Neural crest cell (in vitro differentiated cells): ENCODE results near the gene CARNS1. TPM values are rescaled to one million over a fixed set of nuclear protein-coding genes. Genes with fewer than 3 reads are reported as not detected.
A peak's percentile ranks its signal among the peaks of the same experiment; 100 is the strongest.

Experiments used
- DNase-seq: peaks from one replicate; pipeline ENCODE4 v3.0.0; 2021; ENCODE audit warnings: low read depth, mixed read lengths, low spot score
- H3K27ac Mint-ChIP-seq: one replicate; pipeline ENCODE4 v1.8.0; 2021; ENCODE audit warnings: mild to moderate bottlenecking, mixed read lengths; ENCODE audit not compliant: unreplicated experiment
- H3K27me3 Mint-ChIP-seq: 2 replicates; pipeline ENCODE4 v1.8.0; 2021; ENCODE audit warnings: low read depth, mild to moderate bottlenecking, mixed read lengths
- H3K36me3 Mint-ChIP-seq: 2 replicates; pipeline ENCODE4 v1.8.0; 2021; ENCODE audit warnings: low read depth, mild to moderate bottlenecking, mixed read lengths
- H3K4me1 Mint-ChIP-seq: 2 replicates; pipeline ENCODE4 v1.8.0; 2021; ENCODE audit warnings: mixed read lengths
- H3K4me3 Mint-ChIP-seq: one replicate; pipeline ENCODE4 v1.8.0; 2021; ENCODE audit warnings: mild to moderate bottlenecking, mixed read lengths
- H3K9me3 Mint-ChIP-seq: 2 replicates; pipeline ENCODE4 v1.8.0; 2021; ENCODE audit warnings: mixed read lengths
- total RNA-seq: library from RNA; stranded (reverse); gene quantifications from 2 replicates; pipeline ENCODE4 v1.2.1, GENCODE V29; 2021
- TF ChIP-seq, protein P1 (sequence below): fragments of 200-600 bp; sonication (generic); conservative IDR thresholded peaks from 2 replicates; pipeline ENCODE4 v1.5.0; 2021; ENCODE audit warnings: antibody characterized with exemption, mild to moderate bottlenecking

The CARNS1 gene
- total RNA-seq, 1 donor from 2014 or later = 0.12 TPM

- no peak overlapping the region for H3K27ac Mint-ChIP-seq
- H3K36me3 Mint-ChIP-seq = no peaks in the 10 kb centered on the region
- H3K27me3 Mint-ChIP-seq = peaks cover 30% of the 10 kb centered on the region
- TF ChIP-seq, protein P1, sequence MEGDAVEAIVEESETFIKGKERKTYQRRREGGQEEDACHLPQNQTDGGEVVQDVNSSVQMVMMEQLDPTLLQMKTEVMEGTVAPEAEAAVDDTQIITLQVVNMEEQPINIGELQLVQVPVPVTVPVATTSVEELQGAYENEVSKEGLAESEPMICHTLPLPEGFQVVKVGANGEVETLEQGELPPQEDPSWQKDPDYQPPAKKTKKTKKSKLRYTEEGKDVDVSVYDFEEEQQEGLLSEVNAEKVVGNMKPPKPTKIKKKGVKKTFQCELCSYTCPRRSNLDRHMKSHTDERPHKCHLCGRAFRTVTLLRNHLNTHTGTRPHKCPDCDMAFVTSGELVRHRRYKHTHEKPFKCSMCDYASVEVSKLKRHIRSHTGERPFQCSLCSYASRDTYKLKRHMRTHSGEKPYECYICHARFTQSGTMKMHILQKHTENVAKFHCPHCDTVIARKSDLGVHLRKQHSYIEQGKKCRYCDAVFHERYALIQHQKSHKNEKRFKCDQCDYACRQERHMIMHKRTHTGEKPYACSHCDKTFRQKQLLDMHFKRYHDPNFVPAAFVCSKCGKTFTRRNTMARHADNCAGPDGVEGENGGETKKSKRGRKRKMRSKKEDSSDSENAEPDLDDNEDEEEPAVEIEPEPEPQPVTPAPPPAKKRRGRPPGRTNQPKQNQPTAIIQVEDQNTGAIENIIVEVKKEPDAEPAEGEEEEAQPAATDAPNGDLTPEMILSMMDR = no peak
- no peak for DNase-seq
- peak overlapping the region; percentile 41 for H3K4me3 Mint-ChIP-seq
- H3K4me1 Mint-ChIP-seq = peaks cover 18% of the 10 kb centered on the region
- no peaks in the 10 kb centered on the region for H3K9me3 Mint-ChIP-seq
Measured at GRCh38 chr11:67419325-67420049, 4.0 kb downstream of the CARNS1 start.

GRCh38 chr11:67420147-67420645 is 4.7 kb downstream of the CARNS1 start:
- no peak overlapping the region for H3K27ac Mint-ChIP-seq
- H3K4me3 Mint-ChIP-seq = peak overlapping the region; percentile 41
- no peak for DNase-seq
- no peaks in the 10 kb centered on the region for H3K36me3 Mint-ChIP-seq
- TF ChIP-seq, protein P1 = no peak
- peaks cover 23% of the 10 kb centered on the region for H3K27me3 Mint-ChIP-seq
- H3K4me1 Mint-ChIP-seq = peaks cover 18% of the 10 kb centered on the region
- no peaks in the 10 kb centered on the region for H3K9me3 Mint-ChIP-seq

GRCh38 chr11:67420646-67421429 is 5.4 kb downstream of the CARNS1 start:
- H3K27ac Mint-ChIP-seq = no peak overlapping the region
- peaks cover 22% of the 10 kb centered on the region for H3K27me3 Mint-ChIP-seq
- no peaks in the 10 kb centered on the region for H3K9me3 Mint-ChIP-seq
- no peaks in the 10 kb centered on the region for H3K36me3 Mint-ChIP-seq
- H3K4me3 Mint-ChIP-seq = peak overlapping the region; percentile 72
- TF ChIP-seq, protein P1 = no peak
- peaks cover 18% of the 10 kb centered on the region for H3K4me1 Mint-ChIP-seq
- peak; percentile 94 for DNase-seq

DNA sequence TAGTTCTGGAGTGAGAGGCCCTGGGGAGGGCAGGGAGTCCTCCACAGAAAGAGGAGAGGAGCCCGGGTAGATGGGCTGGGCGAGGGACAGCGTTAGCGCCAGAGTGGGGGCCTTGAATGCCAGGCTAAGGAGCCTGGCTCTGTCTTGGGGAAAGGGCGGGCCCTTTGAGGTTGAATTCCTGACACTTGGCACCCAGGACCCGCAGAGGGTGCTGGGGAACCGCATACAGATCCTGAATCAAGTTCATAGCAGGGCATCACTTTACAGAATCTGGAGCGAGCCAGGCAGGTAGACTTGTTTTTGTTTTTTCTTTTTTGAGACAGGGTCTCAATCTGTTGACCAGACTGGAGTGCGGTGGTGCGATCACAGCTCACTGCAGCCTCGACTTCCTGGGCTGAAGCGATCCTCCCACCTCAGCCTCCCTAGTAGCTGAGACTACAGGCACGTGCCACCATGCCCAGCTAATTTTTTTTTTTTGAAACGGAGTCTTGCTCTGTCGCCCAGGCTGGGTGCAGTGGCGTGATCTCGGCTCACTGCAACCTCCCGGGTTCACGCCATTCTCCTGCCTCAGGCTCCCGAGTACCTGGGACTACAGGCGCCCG is 6.1 kb downstream of the CARNS1 start:
- H3K27ac Mint-ChIP-seq = no peak overlapping the region
- peaks cover 14% of the 10 kb centered on the region for H3K4me1 Mint-ChIP-seq
- DNase-seq = no peak
- TF ChIP-seq, protein P1 = no peak
- peak overlapping the region; percentile 72 for H3K4me3 Mint-ChIP-seq
- no peaks in the 10 kb centered on the region for H3K36me3 Mint-ChIP-seq
- H3K9me3 Mint-ChIP-seq = no peaks in the 10 kb centered on the region
- peaks cover 15% of the 10 kb centered on the region for H3K27me3 Mint-ChIP-seq

GRCh38 chr11:67422891-67423290 is 7.4 kb downstream of the CARNS1 start:
- TF ChIP-seq, protein P1 = no peak
- Mint-ChIP-seq H3K27ac (no peak overlapping the region), H3K4me3 (peak overlapping the region; percentile 31), H3K4me1 (peaks cover 14% of the 10 kb centered on the region), H3K27me3 (peaks cover 5% of the 10 kb centered on the region), H3K36me3 (no peaks in the 10 kb centered on the region), H3K9me3 (no peaks in the 10 kb centered on the region)
- DNase-seq = no peak
